Measurements from ENCODE around the gene TRPC4.
"Not testable (repeated sequence)": the region's sequence is repeated elsewhere in the genome, so short reads cannot be mapped to it uniquely, and the experiment has no call there.

TRPC4 gene

GRCh38 chr13:37833411-37833810, 36.2 kb downstream of the TRPC4 start:
- no peak for DNase-seq (ENCODE audit: low read depth, low spot score)

- no peak for DNase-seq (ENCODE audit: low read depth, low spot score)
These were observed 53.3 kb downstream of the TRPC4 start for GRCh38 chr13:37816276-37816675.

DNA sequence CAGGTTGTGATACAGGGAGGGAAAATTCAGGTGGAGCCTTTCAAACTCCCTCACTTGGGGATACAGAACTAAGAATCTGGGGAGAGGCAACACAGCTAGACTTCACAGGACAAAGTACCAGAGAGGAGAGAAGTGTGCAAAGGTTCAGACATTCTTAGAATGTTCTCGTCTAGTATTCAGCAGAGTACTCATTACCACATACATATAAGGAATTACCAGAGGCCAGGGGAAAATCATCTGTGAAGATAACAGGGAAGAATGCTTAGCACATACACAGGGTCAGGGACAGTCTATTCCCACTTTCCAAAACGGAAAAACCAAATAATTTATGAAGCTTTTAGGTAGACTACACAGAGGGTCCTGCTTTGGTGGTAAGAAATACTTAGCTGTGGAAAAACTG, 58.1 kb downstream of the TRPC4 start:
- no peak for DNase-seq (ENCODE audit: low read depth, low spot score)

- DNase-seq (ENCODE audit: low read depth, low spot score) = no peak
These were observed 62.9 kb downstream of the TRPC4 start for GRCh38 chr13:37806666-37807065.

GRCh38 chr13:37797631-37798030, 71.9 kb downstream of the TRPC4 start:
- no peak for DNase-seq (ENCODE audit: low read depth, low spot score)

DNA sequence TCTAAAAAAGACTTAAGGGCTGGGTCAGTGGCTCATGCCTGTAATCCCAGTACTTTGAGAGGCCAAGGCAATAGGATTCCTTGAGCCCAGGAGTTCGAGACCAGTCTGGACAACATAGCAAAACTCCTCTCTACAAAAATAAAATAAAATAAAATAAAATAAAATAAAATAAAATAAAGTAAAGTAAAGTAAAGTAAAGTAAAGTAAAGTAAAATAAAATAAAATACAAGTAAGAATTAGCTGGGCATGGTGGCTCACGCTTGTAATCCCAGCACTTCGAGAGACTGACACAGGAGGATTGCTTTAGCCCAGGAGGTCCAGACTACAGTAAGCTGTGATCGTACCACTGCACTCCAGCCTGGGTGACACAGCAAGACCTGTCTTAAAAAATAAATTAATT, 72.8 kb downstream of the TRPC4 start:
- not testable (repeated sequence) for DNase-seq (ENCODE audit: low read depth, low spot score)

DNA sequence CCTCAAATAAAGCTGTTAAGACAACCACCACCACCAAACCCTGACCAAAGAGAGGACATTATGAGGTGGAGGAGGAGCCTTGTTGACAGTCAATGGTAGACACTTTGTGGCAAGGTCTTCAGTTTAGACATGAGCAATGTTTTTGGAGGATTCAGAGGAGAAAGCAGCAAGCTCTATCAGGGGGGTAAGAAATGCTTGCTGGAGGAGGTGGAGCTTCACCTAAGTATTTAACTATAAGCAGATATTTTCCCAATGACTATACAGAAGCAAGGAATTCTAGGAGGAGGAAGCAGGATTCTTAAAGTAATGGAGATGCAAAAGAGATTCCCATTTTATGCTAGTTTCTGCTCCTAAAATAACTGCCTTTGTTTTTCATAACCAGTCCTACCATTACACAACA, 74.2 kb downstream of the TRPC4 start:
- DNase-seq (ENCODE audit: low read depth, low spot score) = no peak

DNA sequence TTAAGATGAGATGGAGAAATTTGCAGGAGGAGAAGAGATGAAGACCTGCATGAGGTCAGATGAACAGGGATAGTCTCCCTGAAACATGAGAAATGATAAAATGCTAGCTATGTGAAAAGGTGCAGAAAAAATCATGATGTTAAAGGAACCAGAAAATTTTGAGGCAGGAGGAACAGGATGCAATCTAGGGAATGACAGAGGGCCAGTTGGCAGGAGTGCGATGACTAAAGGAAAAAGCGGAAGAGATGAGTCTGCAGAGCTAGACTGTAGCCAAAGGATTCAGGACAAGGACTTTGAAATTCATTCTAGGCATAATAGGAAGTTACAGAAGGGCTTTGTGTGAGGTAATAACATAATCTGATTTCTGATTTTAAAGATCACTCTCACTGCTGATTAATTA, 77.9 kb downstream of the TRPC4 start:
- DNase-seq (ENCODE audit: low read depth, low spot score) = no peak

GRCh38 chr13:37788346-37788745, 81.2 kb downstream of the TRPC4 start:
- DNase-seq (ENCODE audit: low read depth, low spot score) = no peak

GRCh38 chr13:37777676-37778075, 91.9 kb downstream of the TRPC4 start:
- no peak for DNase-seq (ENCODE audit: low read depth, low spot score)

- no peak for DNase-seq (ENCODE audit: low read depth, low spot score)
These were observed 93.7 kb downstream of the TRPC4 start for GRCh38 chr13:37775871-37776270.

DNA sequence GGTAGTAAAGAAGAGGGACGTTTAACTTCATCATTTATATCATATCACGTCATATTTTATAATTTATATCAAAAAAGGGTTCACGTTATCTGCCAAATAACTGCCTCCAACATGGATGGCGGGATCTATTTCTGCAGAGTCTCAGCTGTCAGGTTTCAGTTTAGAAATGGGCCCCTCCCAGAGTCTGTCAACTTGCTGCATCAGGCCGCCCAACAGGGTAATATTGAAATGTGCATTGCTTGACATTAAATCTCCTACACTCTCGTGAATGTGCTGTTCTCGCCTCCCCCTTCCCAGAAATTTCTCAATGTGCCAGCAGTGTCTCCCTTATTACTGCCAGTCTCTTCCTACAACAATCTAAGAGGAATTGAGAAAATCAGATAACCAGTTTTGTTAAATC, 96.9 kb downstream of the TRPC4 start:
- DNase-seq (ENCODE audit: low read depth, low spot score) = no peak

- no peak for DNase-seq (ENCODE audit: low read depth, low spot score)
These were observed 100.0 kb downstream of the TRPC4 start for GRCh38 chr13:37769545-37769944.

GRCh38 chr13:37769078-37769477, 100.5 kb downstream of the TRPC4 start:
- no peak for DNase-seq (ENCODE audit: low read depth, low spot score)

DNA sequence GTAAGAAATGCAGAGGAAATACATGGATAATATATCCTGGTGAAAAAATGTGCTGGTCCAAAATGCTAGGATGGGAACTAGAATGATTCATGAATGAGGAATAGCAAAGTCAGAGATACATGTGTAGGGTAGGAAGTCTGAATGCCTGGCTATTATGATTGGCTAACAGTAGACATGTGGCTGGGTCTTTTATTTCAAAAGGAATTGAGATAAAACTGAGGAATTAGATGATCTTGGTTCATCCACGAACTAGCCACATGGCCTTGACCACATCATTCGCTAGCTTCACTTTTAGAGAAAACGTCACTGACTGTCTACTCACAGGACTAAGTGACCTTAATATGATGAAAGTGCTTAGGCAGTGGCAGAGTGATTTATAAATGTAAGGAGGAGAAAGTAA, 103.1 kb downstream of the TRPC4 start:
- no peak for DNase-seq (ENCODE audit: low read depth, low spot score)

DNA sequence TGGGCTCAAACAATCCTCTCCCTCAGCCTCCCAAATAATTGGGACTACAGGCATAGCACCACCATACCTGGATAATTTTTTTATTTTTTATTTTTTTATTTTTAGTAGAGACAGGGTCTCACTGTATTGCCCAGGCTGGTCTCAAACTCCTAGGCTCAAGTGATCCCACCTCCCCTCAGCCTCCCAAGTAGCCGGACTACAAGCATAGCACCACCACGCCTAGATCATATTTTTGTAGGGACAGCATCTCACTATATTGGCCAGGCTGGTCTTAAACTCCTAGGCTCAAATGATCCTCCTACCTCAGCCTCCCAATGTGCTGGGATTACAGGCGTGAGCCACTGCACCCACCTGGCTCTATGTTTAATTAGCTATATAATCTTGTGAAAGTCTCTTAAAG, 114.2 kb downstream of the TRPC4 start:
- DNase-seq (ENCODE audit: low read depth, low spot score) = no peak

DNA sequence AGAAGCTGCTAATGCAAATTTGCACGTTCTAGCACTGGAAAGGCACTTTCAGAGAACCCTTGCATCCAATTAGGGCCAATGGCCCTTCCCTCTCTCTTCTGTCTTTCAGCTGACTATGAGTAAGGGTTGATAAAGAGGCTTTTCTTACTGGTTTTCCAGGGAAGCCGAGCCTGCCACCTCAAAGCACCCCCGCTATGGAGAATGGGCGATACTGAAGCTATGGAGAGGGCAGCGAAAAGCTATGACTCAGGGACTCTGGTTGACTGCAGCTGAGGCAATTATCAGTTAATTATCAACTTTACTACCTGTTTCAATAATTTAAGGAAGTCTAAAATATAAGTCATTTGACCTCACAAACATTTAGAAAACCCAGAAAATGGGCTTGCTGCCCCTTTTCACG, 115.8 kb downstream of the TRPC4 start:
- DNase-seq (ENCODE audit: low read depth, low spot score) = no peak

GRCh38 chr13:37752146-37752545, 117.4 kb downstream of the TRPC4 start:
- DNase-seq (ENCODE audit: low read depth, low spot score) = no peak

- DNase-seq (ENCODE audit: low read depth, low spot score) = no peak
These were observed 118.5 kb downstream of the TRPC4 start for GRCh38 chr13:37751025-37751424.

DNA sequence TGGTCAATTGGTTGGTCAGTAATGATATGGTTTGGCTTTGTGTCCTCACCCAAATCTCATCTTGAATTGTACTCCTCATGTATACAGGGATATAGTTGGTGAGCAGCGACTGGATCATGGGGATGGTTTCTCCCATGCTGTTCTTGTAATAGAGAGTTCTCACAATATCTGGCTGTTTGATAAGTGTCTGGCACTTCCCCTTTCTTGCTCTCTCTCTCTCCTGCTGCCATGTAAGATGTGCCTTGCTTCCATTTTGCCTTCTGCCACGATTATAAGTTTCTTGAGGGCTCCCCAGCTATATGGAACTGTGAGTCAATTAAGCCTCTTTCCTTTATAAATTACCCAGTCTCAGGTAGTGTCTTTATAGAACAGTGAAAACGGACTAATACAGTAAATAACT, 120.7 kb downstream of the TRPC4 start:
- DNase-seq (ENCODE audit: low read depth, low spot score) = no peak

DNA sequence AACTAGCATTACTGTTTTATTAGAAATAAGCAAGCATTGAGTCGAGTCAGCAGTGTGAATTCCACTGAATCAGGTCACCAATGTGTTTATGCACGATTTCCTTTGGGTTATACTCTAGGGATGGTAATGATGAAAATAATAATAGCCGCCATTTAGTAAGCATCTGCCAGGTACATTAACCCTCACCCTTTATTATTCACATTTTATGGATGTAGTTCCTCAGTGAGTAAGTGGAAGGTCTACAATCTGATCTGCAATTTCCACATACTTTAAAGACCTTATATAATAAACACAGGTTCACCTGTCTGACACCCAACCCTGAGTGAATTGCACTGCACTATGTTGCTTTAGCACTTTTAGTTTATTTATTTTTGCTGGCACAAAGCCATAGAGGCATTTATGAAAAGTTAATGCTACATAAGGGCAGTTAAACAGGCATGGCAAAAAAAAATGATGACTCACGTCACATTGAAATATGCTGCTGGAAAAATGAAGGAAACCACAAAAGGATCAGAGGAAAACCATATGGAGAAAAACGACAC, 122.4 kb downstream of the TRPC4 start:
- no peak for DNase-seq (ENCODE audit: low read depth, low spot score)

- DNase-seq (ENCODE audit: low read depth, low spot score) = no peak
These were observed 128.0 kb downstream of the TRPC4 start for GRCh38 chr13:37741536-37741935.

GRCh38 chr13:37736045-37736444, 133.5 kb downstream of the TRPC4 start:
- DNase-seq (ENCODE audit: low read depth, low spot score) = no peak

- DNase-seq (ENCODE audit: low read depth, low spot score) = no peak
These were observed 134.3 kb downstream of the TRPC4 start for GRCh38 chr13:37735293-37735692.
